Breast epithelium (tissue), 4 donors: ENCODE data around the gene PLAAT4. TPM values are rescaled to one million over a fixed set of nuclear protein-coding genes. Genes with fewer than 3 reads are reported as not detected.
A peak's percentile ranks its signal among the peaks of the same experiment; 100 is the strongest.
"Not testable (repeated sequence)": the region's sequence is repeated elsewhere in the genome, so short reads cannot be mapped to it uniquely, and the experiment has no call there.

Experiments used
- DNase-seq, 2 donors: peaks; one replicate each; pipeline ENCODE4 v3.0.0-alpha.2; 2019; ENCODE audit warnings: low spot score in 2 of 2
- H3K27ac ChIP-seq, 2 donors: fragments of 200-600 bp; sonication (generic) in 1 of 2; one replicate each; pipeline ENCODE4 v1.5.1; 2016 to 2019; ENCODE audit warnings: mild to moderate bottlenecking in 1 of 2
- H3K27me3 ChIP-seq, 2 donors: fragments of 200-600 bp; sonication (generic) in 1 of 2; one replicate each; pipeline versions ENCODE4 v1.5.1 to v1.6.0; 2017 to 2019; ENCODE audit warnings: control low read depth in 1 of 2, mild to moderate bottlenecking in 1 of 2
- H3K36me3 ChIP-seq: fragments of 200-600 bp; one replicate; pipeline ENCODE4 v1.5.1; 2019
- H3K4me1 ChIP-seq, 2 donors: fragments of 200-600 bp; sonication (generic); one replicate each; pipeline ENCODE4 v1.5.1; 2016 to 2019; ENCODE audit warnings: control low read depth in 1 of 2
- H3K4me3 ChIP-seq, 3 donors: fragments of 200-600 bp; sonication (generic); 1 replicate in 2 of 3; 2 replicates in 1 of 3; pipeline ENCODE4 v1.5.1; 2016 to 2019; ENCODE audit warnings: mild to moderate bottlenecking in 3 of 3, moderate library complexity in 2 of 3
- H3K9me3 ChIP-seq, 2 donors: fragments of 200-600 bp; sonication (generic) in 1 of 2; one replicate each; pipeline ENCODE4 v1.5.1; 2016 to 2019; ENCODE audit warnings: control low read depth in 1 of 2
- POLR2A ChIP-seq: fragments of 450-650 bp; IDR thresholded peaks from one replicate; pipeline ENCODE4 v1.6.1; 2016; ENCODE audit warnings: antibody characterized with exemption, mild to moderate bottlenecking, moderate library complexity
- POLR2AphosphoS5 ChIP-seq, 3 donors: sonication (generic); formaldehyde crosslinking; IDR thresholded peaks; one replicate each; pipeline ENCODE4 v1.6.1; 2017; ENCODE audit warnings: antibody characterized with exemption in 3 of 3
- intact Hi-C: fragments of 100-400 bp; cut with DNase I; formaldehyde crosslinking; loops from one replicate; pipeline ENCODE4 v1.15.1; 2023; ENCODE audit warnings: low total_unique reads
- total RNA-seq, 3 donors: library from RNA; depleted of rRNA; stranded (reverse); fragments of >200 nt; gene quantifications; one replicate each; pipeline ENCODE4 v1.1.0, GENCODE V29; 2016
- TF ChIP-seq, protein P1 (sequence below), 3 donors: fragments of 450-650 bp; IDR thresholded peaks; one replicate each; pipeline ENCODE4 v1.5.1; 2016 to 2017; ENCODE audit warnings: antibody characterized with exemption in 3 of 3, mild to moderate bottlenecking in 3 of 3, moderate library complexity in 3 of 3

PLAAT4 gene
- total RNA-seq, 3 donors from 2014 or later: 13.9 to 100.0 (median 95.3) TPM

DNA sequence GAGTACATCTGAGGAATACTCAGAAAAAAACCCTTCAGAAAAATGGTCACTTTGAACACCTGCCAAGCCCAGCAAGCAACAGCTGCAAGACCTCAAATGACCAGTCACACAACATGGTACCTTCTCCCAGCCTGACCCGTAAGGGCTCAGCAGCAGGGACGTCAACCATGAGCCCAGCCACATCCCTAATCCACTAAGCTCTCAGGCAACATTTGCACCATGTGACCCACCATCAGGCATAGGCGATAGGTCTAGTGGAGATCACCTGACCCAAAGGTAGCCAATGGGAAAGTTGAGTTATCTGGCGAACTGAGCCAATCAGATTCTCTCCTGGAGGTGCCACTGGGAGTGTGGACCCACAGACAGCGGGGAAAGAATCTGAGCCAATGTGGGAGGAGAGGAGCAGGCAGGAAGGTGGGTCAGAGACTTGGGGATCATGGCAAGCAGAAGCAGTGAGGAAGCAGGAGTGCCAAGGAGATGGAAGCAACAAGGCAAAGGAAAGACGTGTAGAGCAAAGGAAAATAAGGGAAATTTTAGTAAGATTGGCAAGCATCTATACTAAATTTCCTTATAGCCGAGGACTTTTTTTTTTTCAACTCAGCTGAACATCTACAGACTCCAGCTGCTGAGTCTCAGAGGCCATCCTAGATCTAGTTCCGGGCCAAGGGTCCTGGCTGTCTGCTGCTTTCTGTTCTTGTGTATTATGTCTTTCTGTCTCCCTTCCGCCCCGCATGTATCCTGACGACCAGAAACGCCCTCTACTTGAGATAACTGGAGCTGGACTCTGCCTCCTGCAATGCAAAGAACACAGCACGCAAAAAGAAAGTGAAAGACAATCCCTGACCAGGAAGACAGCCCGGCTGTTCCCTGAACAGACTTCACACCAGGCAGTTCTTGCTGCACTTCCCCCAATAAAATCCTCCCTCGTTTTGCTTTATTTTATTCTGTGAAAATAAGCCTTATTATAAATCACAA, 37.6 kb downstream of the PLAAT4 start:
- intact Hi-C loops: no loop called here
- no peak for DNase-seq
- H3K4me1 ChIP-seq: peaks cover 0 to 20% of the 10 kb centered on the region in 2 donors
- peak overlapping the region; percentile 5 to 47 (median 25) for H3K4me3 ChIP-seq
- TF ChIP-seq, protein P1, sequence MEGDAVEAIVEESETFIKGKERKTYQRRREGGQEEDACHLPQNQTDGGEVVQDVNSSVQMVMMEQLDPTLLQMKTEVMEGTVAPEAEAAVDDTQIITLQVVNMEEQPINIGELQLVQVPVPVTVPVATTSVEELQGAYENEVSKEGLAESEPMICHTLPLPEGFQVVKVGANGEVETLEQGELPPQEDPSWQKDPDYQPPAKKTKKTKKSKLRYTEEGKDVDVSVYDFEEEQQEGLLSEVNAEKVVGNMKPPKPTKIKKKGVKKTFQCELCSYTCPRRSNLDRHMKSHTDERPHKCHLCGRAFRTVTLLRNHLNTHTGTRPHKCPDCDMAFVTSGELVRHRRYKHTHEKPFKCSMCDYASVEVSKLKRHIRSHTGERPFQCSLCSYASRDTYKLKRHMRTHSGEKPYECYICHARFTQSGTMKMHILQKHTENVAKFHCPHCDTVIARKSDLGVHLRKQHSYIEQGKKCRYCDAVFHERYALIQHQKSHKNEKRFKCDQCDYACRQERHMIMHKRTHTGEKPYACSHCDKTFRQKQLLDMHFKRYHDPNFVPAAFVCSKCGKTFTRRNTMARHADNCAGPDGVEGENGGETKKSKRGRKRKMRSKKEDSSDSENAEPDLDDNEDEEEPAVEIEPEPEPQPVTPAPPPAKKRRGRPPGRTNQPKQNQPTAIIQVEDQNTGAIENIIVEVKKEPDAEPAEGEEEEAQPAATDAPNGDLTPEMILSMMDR (IDR thresholded peaks at IDR 0.05): no peak
- no peak for TF ChIP-seq POLR2AphosphoS5 (IDR thresholded peaks at IDR 0.05)
- TF ChIP-seq POLR2A: no peak
- no peaks in the 10 kb centered on the region for H3K36me3 ChIP-seq
- H3K27me3 ChIP-seq: no peaks in the 10 kb centered on the region
- no peaks in the 10 kb centered on the region for H3K9me3 ChIP-seq
- peak overlapping the region; percentile 76 to 84 for H3K27ac ChIP-seq

DNA sequence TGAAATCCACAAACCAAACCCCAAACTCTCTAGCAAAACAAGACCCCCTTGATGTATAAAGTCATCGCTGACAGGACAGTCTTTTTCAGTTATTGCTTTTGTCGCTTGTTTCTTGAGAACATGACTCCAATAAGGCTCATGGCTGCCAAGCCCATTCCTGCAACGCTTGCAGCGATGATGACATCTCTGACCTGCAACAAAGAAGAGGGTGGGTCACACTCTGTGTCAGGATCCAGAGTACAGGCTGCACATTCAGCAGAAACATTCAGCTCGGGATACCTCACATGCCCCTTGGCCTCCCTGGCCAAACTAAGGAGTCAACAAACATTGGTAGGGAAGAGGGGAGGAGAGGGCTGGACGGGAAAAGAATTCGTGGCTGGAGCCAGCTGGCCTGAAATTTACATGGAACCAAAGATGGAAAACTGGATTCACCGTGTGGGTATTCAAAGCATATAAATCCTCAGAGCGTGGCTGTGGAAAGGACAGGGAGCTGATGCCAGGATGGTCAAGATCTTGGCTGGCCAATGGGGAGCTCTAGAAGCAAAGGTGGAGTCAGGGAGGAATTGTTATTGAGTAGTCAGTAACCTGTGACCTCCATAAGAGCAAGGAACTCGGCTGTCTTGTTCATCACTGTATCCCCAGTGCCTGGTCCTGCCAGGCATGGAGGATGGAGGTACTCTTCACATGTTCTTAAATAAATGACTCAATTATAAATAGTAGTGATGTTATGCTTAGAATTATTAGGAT, 38.4 kb downstream of the PLAAT4 start:
- intact Hi-C loops: no loop called here
- Histone ChIP-seq H3K36me3 (no peaks in the 10 kb centered on the region), H3K4me3 (peak overlapping the region; percentile 5 to 47 (median 25)), H3K27me3 (no peaks in the 10 kb centered on the region), H3K9me3 (peaks cover 4 to 5% of the 10 kb centered on the region in 2 donors), H3K4me1 (peaks cover 0 to 20% of the 10 kb centered on the region in 2 donors), H3K27ac (peak overlapping the region; percentile 76 to 84)
- peak in 1 of 2 donors; percentile 65 for DNase-seq
- TF ChIP-seq POLR2AphosphoS5 (IDR thresholded peaks at IDR 0.05) (peak; percentile 12 to 59 (median 20)), POLR2A (no peak)

DNA sequence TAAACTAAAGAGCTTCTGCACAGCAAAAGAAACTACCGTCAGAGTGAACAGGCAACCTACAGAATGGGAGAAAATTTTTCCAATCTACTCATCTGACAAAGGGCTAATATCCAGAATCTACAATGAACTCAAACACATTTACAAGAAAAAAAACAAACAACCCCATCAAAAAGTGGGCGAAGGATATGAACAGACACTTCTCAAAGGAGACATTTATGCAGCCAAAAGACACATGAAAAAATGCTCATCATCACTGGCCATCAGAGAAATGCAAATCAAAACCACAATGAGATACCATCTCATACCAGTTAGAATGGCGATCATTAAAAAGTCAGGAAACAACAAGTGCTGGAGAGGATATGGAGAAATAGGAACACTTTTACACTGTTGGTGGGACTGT, 42.3 kb downstream of the PLAAT4 start:
- H3K27ac ChIP-seq, DNase-seq, H3K36me3 ChIP-seq, H3K27me3 ChIP-seq, intact Hi-C loops, H3K4me3 ChIP-seq: not testable (repeated sequence)
- Histone ChIP-seq H3K4me1 (peaks cover 0 to 17% of the 10 kb centered on the region in 2 donors), H3K9me3 (peaks cover 22 to 26% of the 10 kb centered on the region in 2 donors)

DNA sequence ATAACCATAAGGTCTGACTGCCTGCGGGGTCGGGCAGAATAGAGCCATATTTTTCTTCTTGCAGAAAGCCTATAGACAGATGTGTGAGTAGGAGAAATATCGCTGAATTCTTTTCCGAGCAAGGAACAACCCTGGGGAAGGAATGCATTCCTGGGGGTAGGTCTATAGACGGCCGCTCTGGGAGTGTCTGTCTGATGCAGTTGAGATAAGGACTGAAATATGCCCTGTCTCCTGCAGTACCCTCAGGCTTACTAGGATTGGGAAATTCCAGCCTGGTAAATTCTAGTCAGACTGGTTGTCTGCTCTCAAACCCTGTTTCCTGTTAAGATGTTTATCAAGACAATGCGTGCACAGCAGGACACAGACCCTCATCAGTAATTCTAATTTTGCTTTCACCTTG, 44.6 kb downstream of the PLAAT4 start:
- H3K4me1 ChIP-seq, H3K36me3 ChIP-seq, H3K27me3 ChIP-seq, intact Hi-C loops: not testable (repeated sequence)
- peak overlapping the region; percentile 88 to 91 for H3K27ac ChIP-seq
- H3K9me3 ChIP-seq: peaks cover 22 to 26% of the 10 kb centered on the region in 2 donors
- peak in 1 of 3 donors; percentile 16 for TF ChIP-seq POLR2AphosphoS5 (IDR thresholded peaks at IDR 0.05)
- peak in 1 of 2 donors; percentile 31 for DNase-seq
- peak overlapping the region in 1 of 3 donors; percentile 28 for H3K4me3 ChIP-seq

DNA sequence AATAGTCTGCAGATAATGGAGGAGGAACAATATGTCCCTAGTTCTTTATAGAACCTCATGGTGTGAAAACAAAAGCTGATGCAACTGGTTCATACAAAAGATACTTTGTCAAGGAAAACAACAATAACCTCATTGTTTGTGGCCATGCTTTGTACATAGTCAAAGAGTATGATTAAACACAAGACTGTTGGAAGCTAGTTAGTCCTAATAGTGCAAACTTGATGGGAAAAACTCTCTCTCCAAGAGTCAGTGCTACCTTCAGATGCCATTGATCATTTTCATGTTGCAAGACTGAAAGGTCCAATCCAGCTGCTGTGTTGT, 46.7 kb downstream of the PLAAT4 start:
- no peaks in the 10 kb centered on the region for H3K36me3 ChIP-seq
- H3K9me3 ChIP-seq: peaks cover 22 to 26% of the 10 kb centered on the region in 2 donors
- no peaks in the 10 kb centered on the region for H3K4me1 ChIP-seq
- H3K27me3 ChIP-seq: no peaks in the 10 kb centered on the region
- TF ChIP-seq POLR2A: no peak
- TF ChIP-seq, protein P1 (IDR thresholded peaks at IDR 0.05): no peak
- TF ChIP-seq POLR2AphosphoS5 (IDR thresholded peaks at IDR 0.05): no peak
- no peak overlapping the region for H3K4me3 ChIP-seq
- DNase-seq: peak in 1 of 2 donors; percentile 10
- intact Hi-C loops: no loop called here
- peak overlapping the region; percentile 88 to 91 for H3K27ac ChIP-seq

DNA sequence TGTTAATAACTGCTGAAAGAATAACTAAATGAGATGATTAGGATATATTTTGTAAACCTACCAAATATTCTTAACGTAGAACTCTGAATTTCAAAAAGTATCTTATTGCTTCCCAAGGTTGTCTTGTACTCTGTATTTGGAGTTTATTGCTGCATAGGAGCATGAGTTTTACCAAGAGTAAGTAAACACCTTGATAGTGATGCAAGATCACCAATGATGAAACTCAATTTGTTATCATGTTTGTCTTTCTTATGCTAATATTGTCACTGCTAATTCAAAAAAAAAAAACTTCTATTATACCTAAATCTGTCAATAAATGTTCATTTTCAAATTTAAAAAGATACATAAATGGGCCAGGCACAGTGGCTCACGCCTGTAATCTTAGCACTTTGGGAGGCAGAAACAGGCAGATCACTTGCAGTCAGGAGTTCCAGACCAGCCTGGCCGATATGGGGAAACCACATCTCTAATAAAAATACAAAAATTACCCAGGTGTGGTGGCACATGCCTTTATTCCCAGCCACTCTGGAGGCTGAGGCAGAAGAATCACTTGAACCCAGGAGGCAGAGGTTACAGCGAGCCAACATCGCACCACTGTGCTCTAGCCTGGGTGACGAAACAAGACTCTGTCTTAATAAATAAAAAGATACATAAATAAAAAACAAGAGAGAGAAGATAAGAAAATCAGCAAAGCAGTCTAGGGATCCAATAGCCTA, 50.0 kb downstream of the PLAAT4 start:
- Histone ChIP-seq H3K27ac (peak overlapping the region in 1 of 2 donors; percentile 8), H3K4me1 (no peaks in the 10 kb centered on the region), H3K9me3 (peaks cover 3 to 6% of the 10 kb centered on the region in 2 donors), H3K27me3 (no peaks in the 10 kb centered on the region), H3K36me3 (no peaks in the 10 kb centered on the region), H3K4me3 (no peak overlapping the region)
- peak in 1 of 2 donors; percentile 9 for DNase-seq
- intact Hi-C loops: loop anchor here (5.0 kb wide), 1 partner anchor 681 kb away; no protein-coding TSS in a partner anchor
- TF ChIP-seq, protein P1 (IDR thresholded peaks at IDR 0.05): no peak
- TF ChIP-seq POLR2AphosphoS5 (IDR thresholded peaks at IDR 0.05) (no peak), POLR2A (no peak)
